GM06990 (cell line): ENCODE data around the gene TAF1B.

ENCODE experiments used
- DNase-seq: peaks from one replicate; pipeline ENCODE4 v3.0.0-alpha.2; 2011; ENCODE audit not compliant: insufficient read length; ENCODE audit errors: extremely low read depth
- H3K27me3 ChIP-seq: replicated peaks from 2 replicates; pipeline ENCODE4 v1.6.0; 2011; ENCODE audit warnings: low read length; ENCODE audit not compliant: control insufficient read depth, insufficient read depth
- H3K36me3 ChIP-seq: 2 replicates; pipeline ENCODE4 v1.5.1; 2011; ENCODE audit warnings: low read length; ENCODE audit not compliant: control insufficient read depth, insufficient read depth
- H3K4me3 ChIP-seq: replicated peaks from 2 replicates; pipeline ENCODE4 v1.5.1; 2011; ENCODE audit warnings: low read depth, mild to moderate bottlenecking, control low read depth, low read length
- TF ChIP-seq, protein P1 (sequence below): IDR thresholded peaks from 2 replicates; pipeline ENCODE4 v1.5.1; 2011; ENCODE audit warnings: low read length, control low read depth, mild to moderate bottlenecking, inconsistent platforms; ENCODE audit not compliant: insufficient read depth, poor library complexity, severe bottlenecking

Gene TAF1B

DNA sequence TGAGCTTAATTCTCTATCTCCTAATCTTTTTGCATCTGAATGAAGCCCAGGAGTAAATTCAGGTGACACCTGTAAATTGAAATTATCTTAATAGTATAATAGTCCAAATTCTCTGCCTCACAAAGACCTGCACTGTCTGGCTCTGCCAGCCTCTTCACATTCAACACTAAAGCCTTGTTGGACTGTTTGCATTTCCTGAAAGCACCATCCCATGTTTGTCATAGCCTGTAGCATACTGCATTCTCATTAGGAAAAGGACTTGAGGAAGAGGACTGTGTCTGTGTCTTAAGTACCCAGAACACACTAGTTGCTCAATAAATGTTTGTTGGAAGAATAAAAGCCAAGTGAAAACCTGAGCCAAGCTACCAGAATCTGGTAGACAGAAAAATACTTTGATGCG is 65.4 kb downstream of the TAF1B start:
- no peak overlapping the region for H3K4me3 ChIP-seq
- no peaks in the 10 kb centered on the region for H3K27me3 ChIP-seq
- H3K36me3 ChIP-seq = no peaks in the 10 kb centered on the region; the same call in 1 of the 2 replicates
- DNase-seq = no peak
- TF ChIP-seq, protein P1, sequence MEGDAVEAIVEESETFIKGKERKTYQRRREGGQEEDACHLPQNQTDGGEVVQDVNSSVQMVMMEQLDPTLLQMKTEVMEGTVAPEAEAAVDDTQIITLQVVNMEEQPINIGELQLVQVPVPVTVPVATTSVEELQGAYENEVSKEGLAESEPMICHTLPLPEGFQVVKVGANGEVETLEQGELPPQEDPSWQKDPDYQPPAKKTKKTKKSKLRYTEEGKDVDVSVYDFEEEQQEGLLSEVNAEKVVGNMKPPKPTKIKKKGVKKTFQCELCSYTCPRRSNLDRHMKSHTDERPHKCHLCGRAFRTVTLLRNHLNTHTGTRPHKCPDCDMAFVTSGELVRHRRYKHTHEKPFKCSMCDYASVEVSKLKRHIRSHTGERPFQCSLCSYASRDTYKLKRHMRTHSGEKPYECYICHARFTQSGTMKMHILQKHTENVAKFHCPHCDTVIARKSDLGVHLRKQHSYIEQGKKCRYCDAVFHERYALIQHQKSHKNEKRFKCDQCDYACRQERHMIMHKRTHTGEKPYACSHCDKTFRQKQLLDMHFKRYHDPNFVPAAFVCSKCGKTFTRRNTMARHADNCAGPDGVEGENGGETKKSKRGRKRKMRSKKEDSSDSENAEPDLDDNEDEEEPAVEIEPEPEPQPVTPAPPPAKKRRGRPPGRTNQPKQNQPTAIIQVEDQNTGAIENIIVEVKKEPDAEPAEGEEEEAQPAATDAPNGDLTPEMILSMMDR = no peak

DNA sequence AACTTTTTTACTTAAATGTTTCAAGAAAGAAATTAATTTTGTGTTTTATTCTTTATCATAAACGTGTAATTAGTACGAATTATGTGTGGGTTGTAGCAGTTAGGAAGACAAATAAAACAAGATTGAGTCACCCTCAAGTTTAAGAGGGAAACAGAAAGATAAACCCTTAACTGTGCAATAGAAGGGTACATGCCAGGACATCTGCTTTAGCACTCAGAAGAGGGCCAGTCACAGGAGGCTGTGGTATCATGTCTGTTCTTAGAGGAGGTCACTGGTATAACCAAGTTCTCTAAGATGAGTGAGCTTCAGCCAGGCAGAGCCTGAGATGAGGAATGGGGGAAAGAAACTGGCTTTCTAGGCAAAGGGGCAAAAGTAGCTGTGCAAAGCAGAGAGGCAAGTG is 65.8 kb downstream of the TAF1B start:
- no peak for DNase-seq
- TF ChIP-seq, protein P1 = no peak
- H3K36me3 ChIP-seq = no peaks in the 10 kb centered on the region; the same call in 1 of the 2 replicates
- no peak overlapping the region for H3K4me3 ChIP-seq
- H3K27me3 ChIP-seq = no peaks in the 10 kb centered on the region

DNA sequence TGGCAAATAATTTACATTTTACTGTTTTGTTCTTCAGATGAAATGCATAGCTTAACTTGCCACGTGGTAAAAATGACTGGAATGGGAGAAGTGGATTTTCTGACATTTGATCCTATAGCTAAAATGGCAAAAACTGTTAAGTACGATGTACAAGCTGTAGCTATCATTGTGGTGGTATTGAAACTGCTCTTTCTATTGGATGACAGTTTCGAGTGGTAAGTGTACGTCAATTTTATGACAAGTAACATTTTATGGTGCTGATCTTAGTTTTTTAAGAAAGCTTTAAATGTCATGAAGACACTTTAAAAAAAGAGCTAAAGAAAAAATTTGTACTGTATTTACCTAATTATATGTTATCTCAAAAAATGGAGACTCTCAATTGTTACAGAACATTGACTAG is 67.4 kb downstream of the TAF1B start:
- Histone ChIP-seq H3K4me3 (no peak overlapping the region), H3K36me3 (no peaks in the 10 kb centered on the region; the same call in 1 of the 2 replicates), H3K27me3 (no peaks in the 10 kb centered on the region)
- DNase-seq = no peak
- TF ChIP-seq, protein P1 = no peak

DNA sequence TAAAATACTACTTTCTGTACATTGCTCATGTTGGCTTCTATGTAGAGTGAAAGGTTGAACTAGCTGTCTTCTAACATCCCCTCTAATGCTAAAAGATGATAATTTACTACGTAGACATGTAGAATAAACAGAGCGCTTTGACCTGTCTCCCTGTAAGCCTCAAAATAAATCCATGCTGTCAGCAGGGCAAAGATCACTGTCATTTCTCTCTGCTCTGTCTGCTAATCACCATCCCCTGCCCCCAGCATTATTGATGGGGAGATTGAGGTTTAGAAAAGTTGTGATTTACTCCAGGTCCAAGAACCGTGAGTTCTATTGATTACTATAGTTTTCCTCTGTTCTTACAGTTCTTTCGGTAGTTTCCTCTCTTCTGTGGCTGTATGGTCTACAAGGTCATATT is 69.2 kb downstream of the TAF1B start:
- no peak for DNase-seq
- TF ChIP-seq, protein P1 = no peak
- no peaks in the 10 kb centered on the region; the same call in 1 of the 2 replicates for H3K36me3 ChIP-seq
- no peak overlapping the region for H3K4me3 ChIP-seq
- H3K27me3 ChIP-seq = no peaks in the 10 kb centered on the region

DNA sequence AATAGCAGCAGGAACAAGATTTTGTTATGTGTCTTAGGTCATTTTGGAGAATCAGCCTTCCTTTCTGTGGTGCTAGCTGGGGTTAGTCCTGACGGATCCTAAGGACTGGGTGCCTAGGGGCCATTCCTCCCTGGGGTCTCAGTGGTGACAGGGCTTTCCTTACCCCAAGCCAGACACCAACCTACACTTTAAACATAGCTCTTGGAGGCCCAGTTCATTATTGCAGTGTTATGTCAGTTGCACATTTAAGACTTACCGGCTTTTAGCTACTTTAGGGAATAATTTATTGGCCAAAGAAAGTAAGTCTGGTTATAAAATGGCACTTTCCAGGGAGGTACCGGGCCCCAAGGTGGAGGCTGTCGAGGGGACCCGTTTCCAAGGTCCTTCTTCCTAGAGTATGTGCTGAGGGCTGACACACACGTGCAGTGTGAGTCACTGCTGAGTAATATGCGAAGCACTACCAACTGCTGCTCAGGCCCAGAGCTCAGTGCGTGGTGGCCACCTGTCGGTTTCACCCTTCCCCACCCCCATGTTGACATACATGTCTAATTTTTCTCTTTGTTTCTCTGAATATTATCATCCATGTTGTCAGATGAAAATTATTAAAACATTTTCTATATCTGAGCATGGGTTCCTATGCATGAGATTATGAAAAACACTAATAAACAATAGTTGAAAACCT is 71.3 kb downstream of the TAF1B start:
- Histone ChIP-seq H3K36me3 (no peaks in the 10 kb centered on the region; the same call in 1 of the 2 replicates), H3K4me3 (no peak overlapping the region), H3K27me3 (no peaks in the 10 kb centered on the region)
- TF ChIP-seq, protein P1 = peak; percentile 56
- DNase-seq = peak; percentile 74
